HepG2 (cell line): Measurements from ENCODE around the gene ZFP3.

Experiments used
- MYC ChIP-seq: sonication (generic); formaldehyde crosslinking; IDR thresholded peaks from 2 replicates; pipeline ENCODE4 v1.9.0; 2021; ENCODE audit warnings: missing genetic modification reagents, borderline replicate concordance
- RAD21 ChIP-seq: fragments of 450-650 bp; formaldehyde crosslinking; IDR thresholded peaks from 2 replicates; pipeline ENCODE4 v1.5.0; 2020; ENCODE audit warnings: mild to moderate bottlenecking
- SMARCC2 ChIP-seq: fragments of 450-650 bp; IDR thresholded peaks from 2 replicates; pipeline ENCODE4 v1.6.1; 2017; ENCODE audit warnings: antibody characterized with exemption, mild to moderate bottlenecking
- STAG1 ChIP-seq: sonication (generic); formaldehyde crosslinking; IDR thresholded peaks from 2 replicates; pipeline ENCODE4 v1.4.0; 2020; ENCODE audit warnings: missing genetic modification reagents
- ZMYM3 ChIP-seq: sonication (generic); formaldehyde crosslinking; IDR thresholded peaks from 2 replicates; pipeline ENCODE4 v1.5.1; 2020; ENCODE audit warnings: mild to moderate bottlenecking, missing genetic modification reagents
- ZNF121 ChIP-seq: sonication (generic); formaldehyde crosslinking; IDR thresholded peaks from 2 replicates; pipeline ENCODE4 v1.5.0; 2020; ENCODE audit warnings: mild to moderate bottlenecking, missing genetic modification reagents
- TF ChIP-seq, protein P1 (sequence below): sonication (generic); formaldehyde crosslinking; IDR thresholded peaks from 2 replicates; pipeline ENCODE4 v1.5.1; 2020; ENCODE audit warnings: mild to moderate bottlenecking, missing genetic modification reagents, moderate library complexity
- TF ChIP-seq, protein P2 (sequence below): sonication (generic); formaldehyde crosslinking; IDR thresholded peaks from 2 replicates; pipeline ENCODE4 v1.8.0; 2022; ENCODE audit warnings: mild to moderate bottlenecking, missing genetic modification reagents, moderate library complexity

DNA sequence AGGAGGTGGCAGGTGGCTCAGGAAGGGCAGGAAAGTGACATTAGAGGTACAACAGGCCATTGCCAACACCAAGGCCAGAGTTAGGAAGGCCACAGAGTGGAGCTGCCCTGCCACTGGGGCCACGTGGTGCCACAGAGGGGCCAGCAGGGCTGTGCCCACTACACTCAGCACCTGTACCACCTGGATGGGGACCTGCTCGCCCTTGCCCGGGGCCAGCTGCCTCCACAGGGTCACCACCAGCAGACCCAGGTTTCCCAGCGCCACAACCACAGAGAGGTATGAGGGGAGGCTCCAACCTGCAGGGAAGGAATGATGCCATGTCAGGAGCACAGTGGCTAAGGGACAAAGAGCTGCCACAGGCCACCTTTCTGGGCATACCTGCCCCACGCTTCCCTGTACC, 44.2 kb upstream of the ZFP3 start:
- TF ChIP-seq RAD21 (CRISPR knock-in tag) (no peak), STAG1 (CRISPR knock-in tag) (no peak), SMARCC2 (no peak), ZNF121 (CRISPR knock-in tag) (no peak), MYC (no peak), ZMYM3 (CRISPR knock-in tag) (no peak)
- TF ChIP-seq, protein P1, sequence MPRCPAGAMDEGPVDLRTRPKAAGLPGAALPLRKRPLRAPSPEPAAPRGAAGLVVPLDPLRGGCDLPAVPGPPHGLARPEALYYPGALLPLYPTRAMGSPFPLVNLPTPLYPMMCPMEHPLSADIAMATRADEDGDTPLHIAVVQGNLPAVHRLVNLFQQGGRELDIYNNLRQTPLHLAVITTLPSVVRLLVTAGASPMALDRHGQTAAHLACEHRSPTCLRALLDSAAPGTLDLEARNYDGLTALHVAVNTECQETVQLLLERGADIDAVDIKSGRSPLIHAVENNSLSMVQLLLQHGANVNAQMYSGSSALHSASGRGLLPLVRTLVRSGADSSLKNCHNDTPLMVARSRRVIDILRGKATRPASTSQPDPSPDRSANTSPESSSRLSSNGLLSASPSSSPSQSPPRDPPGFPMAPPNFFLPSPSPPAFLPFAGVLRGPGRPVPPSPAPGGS (CRISPR knock-in tag), result no peak
- TF ChIP-seq, protein P2, sequence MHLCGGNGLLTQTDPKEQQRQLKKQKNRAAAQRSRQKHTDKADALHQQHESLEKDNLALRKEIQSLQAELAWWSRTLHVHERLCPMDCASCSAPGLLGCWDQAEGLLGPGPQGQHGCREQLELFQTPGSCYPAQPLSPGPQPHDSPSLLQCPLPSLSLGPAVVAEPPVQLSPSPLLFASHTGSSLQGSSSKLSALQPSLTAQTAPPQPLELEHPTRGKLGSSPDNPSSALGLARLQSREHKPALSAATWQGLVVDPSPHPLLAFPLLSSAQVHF, result no peak
